ENCODE results near the gene TC2N.

DNA sequence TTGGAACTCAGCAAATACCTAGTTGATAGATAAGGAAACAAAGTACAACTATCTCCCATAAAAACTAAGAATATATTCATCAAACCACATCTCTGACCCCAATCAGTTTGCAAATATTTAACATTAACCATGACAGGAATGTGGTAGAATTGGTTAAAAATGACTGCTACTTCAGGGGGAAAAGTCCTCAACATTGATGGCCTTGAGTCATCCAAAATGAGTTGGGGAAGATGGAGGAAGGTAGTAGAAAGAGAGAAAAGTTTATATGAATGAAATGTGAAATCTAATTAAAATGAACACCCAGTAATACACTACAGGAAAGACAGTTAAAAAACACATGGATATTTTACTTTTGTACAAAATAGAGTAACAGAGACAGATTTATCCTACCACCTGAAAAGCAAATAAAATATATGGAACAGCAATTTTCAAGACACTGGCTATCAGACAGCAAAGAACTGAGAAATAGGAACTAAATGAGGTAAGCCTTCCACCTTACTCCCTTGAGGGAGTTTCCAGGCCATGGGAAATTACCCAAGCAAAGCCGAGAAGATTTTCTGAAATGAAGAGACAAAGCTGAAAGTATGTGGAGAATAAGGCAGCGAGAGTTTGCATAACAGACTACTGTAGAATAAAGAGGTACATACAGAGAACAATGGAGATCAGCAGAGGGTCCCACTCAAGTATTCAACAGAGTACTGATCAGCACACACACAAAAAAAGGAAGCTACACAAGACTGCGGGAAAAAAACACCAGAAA lies 49.6 kb downstream of the TC2N start:
- TF ChIP-seq ZNF274 (IDR thresholded peaks at IDR 0.05; ENCODE audit: low read depth, low read length) (no peak), SUZ12 (IDR thresholded peaks at IDR 0.05; ENCODE audit: extremely low read depth, insufficient read depth, insufficient read length) (no peak), YY1 (IDR thresholded peaks at IDR 0.05; ENCODE audit: insufficient read depth, insufficient read length) (no peak)
